OCI-LY3 (cell line): ENCODE results near the gene CMSS1.

ENCODE experiments used
- CTCF ChIP-seq: fragments of 200-600, 300-600 bp; sonication (generic); IDR thresholded peaks from 2 replicates; pipeline ENCODE4 v1.5.1; 2014; ENCODE audit warnings: antibody characterized with exemption, low read length, low read depth
- EZH2phosphoT487 ChIP-seq: fragments of 200-600 bp; shearing (Covaris generic); IDR thresholded peaks from 2 replicates; pipeline ENCODE4 v1.6.1; 2018; ENCODE audit warnings: antibody characterized with exemption, mixed run types, low read depth

DNA sequence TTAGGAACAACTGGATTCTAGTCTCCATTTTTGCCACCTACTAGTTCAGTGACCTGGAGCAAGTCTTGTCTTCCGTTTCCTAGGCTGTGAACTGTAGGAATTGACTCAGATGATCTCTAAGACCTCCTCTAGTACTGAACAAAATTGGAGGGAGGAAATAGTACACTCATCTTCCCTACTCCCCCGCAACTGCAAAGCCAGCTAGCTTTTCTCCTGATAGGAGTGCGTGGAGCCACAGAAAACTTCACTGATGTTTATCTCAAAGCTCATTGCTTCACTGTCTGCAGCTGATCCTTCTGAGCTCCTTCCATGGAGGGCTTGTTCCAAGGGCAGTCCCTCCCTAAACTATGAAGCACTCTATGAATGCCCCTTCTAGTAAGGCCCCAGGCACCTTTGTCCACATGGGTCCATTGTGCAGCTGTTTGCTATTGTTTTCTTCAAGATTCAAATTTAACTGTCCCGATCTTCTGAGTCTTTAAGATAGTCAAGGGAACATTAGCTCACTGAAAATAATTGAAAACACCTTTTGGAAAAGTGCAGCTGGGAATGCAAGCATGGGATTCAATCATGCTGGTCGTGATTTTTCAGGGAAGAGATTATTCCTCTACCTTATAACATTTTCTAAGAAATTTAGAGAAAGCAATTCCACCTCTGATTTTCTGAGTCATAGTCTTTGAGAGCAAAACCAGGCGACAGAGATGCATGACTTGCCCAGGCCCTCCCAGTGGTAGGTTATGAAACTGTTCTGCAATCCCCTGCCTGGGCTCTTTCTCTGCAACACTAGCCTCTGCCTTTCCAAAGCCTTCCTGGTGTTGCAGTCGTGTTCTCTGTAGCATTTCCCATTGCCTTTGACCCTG is 272.4 kb downstream of the CMSS1 start:
- TF ChIP-seq CTCF (peak; percentile 32; the same call in 1 of the 2 replicates), EZH2phosphoT487 (no peak)
